Epithelial cell of esophagus (primary cell): Measurements from ENCODE around the gene FBLN2.

Source experiments
- DNase-seq: peaks from one replicate; pipeline ENCODE4 v3.0.0; 2010; ENCODE audit warnings: low read depth
- H3K4me3 ChIP-seq: 2 replicates; pipeline ENCODE4 v1.5.1; 2011; ENCODE audit warnings: mild to moderate bottlenecking, low read length, control low read depth
- CTCF ChIP-seq: IDR thresholded peaks from 2 replicates; pipeline ENCODE4 v1.5.1; 2011; ENCODE audit warnings: low read depth, mild to moderate bottlenecking, low read length, control low read depth, inconsistent platforms; ENCODE audit not compliant: insufficient read depth; ENCODE audit errors: missing control alignments

The FBLN2 gene

GRCh38 chr3:13670292-13670691 lies 121.4 kb downstream of the FBLN2 start:
- no peak for DNase-seq
- H3K4me3 ChIP-seq, result no peak overlapping the region
- TF ChIP-seq CTCF, result no peak

GRCh38 chr3:13671482-13672233 lies 122.7 kb downstream of the FBLN2 start:
- no peak overlapping the region for H3K4me3 ChIP-seq
- no peak for TF ChIP-seq CTCF
- peak; percentile 30 for DNase-seq

GRCh38 chr3:13673207-13673606 lies 124.3 kb downstream of the FBLN2 start:
- peak; percentile 28 for TF ChIP-seq CTCF
- no peak for DNase-seq
- no peak overlapping the region for H3K4me3 ChIP-seq

GRCh38 chr3:13674538-13675185 lies 125.7 kb downstream of the FBLN2 start:
- no peak overlapping the region for H3K4me3 ChIP-seq
- no peak for TF ChIP-seq CTCF
- no peak for DNase-seq

- H3K4me3 ChIP-seq, result no peak overlapping the region
- no peak for TF ChIP-seq CTCF
- no peak for DNase-seq
Measured at GRCh38 chr3:13676356-13677017, 127.6 kb downstream of the FBLN2 start.

- TF ChIP-seq CTCF, result no peak
- DNase-seq, result no peak
Measured at GRCh38 chr3:13677272-13677671, 128.3 kb downstream of the FBLN2 start.

More at GRCh38 chr3:13677272-13677671, 128.3 kb downstream of the FBLN2 start:
- H3K4me3 ChIP-seq, result no peak overlapping the region
